HCT116 (cell line): ENCODE measurements around the gene ZNHIT1. TPM values are rescaled to one million over a fixed set of nuclear protein-coding genes. Genes with fewer than 3 reads are reported as not detected.

ENCODE experiments used
- ATAC-seq: fragments of 200-7000 bp; cut with Tn5 transposase; 2 replicates; pipeline ENCODE4 v1.9.1; 2020; ENCODE audit warnings: mild to moderate bottlenecking, moderate library complexity
- BruUV-seq: library from RNA; stranded (reverse); fragments of 400-500 nt; replicated peaks from 2 replicates; lab custom pipeline; 2021; lab: Mats Ljungman, UMichigan
- CTCF ChIA-PET: fragments of 300-600 bp; sonication (Branson Sonifier 250); formaldehyde crosslinking; loops from one replicate; lab custom pipeline; 2021; ENCODE audit warnings: antibody characterized with exemption; lab: Charles Lee
- POLR2A ChIA-PET: fragments of 300-600, 350-600 bp; sonication (Branson Sonifier 250); formaldehyde crosslinking; loops from one replicate; lab custom pipeline; 2021; ENCODE audit warnings: antibody characterized with exemption; lab: Charles Lee
- RAD21 ChIA-PET, 2 experiments: fragments of 300-600 bp; sonication (Branson Sonifier 250); formaldehyde crosslinking; loops; one replicate each; lab custom pipeline; 2023; ENCODE audit warnings: low total read pairs in 2 of 2; ENCODE audit not compliant: uncharacterized antibody in 2 of 2, unreplicated experiment in 2 of 2, low non-redundant PET in 1 of 2; lab: Charles Lee
- DNase-seq: peaks from one replicate; pipeline ENCODE4 v3.0.0-alpha.2; 2010; ENCODE audit warnings: low read depth, low spot score
- H2AFZ ChIP-seq: fragments of 200-600 bp; shearing (Covaris generic), sonication (generic); 2 replicates; pipeline ENCODE4 v1.6.1; 2017; ENCODE audit warnings: low read depth, mixed run types, mixed read lengths, antibody characterized with exemption, low read length; ENCODE audit not compliant: poor library complexity, severe bottlenecking
- H3K27ac ChIP-seq: 2 replicates; pipeline ENCODE4 v1.5.1; 2012; ENCODE audit warnings: low read depth, low read length
- H3K27me3 ChIP-seq: fragments of 200-600 bp; sonication (generic); 2 replicates; pipeline ENCODE4 v1.6.1; 2016; ENCODE audit warnings: mixed run types, low read length, mixed read lengths; ENCODE audit not compliant: insufficient read depth
- H3K36me3 ChIP-seq, 2 experiments: fragments of 200-500 bp in 1 of 2; fragments of 200-600 bp in 1 of 2; sonication (Bioruptor generic) in 1 of 2; sonication (generic) in 1 of 2; 2 replicates each; pipeline versions ENCODE4 v1.5.1 to v1.6.1; 2014 to 2016; ENCODE audit warnings: low read length in 2 of 2, inconsistent platforms in 1 of 2, mixed read lengths in 1 of 2, mixed run types in 1 of 2; ENCODE audit not compliant: insufficient read depth in 2 of 2, control insufficient read depth in 1 of 2
- H3K4me1 ChIP-seq, 2 experiments: fragments of 200-600 bp in 1 of 2; sonication (generic) in 1 of 2; 2 replicates each; pipeline versions ENCODE4 v1.5.1 to v1.6.1; 2012 to 2017; ENCODE audit warnings: low read length in 2 of 2, inconsistent platforms in 1 of 2, mild to moderate bottlenecking in 1 of 2, mixed read lengths in 1 of 2, mixed run types in 1 of 2, moderate library complexity in 1 of 2; ENCODE audit not compliant: insufficient read depth in 2 of 2, control insufficient read depth in 1 of 2
- H3K4me2 ChIP-seq: fragments of 200-600 bp; sonication (generic); 2 replicates; pipeline ENCODE4 v1.6.1; 2017; ENCODE audit warnings: mixed run types, low read length, mixed read lengths
- H3K4me3 ChIP-seq, 2 experiments: fragments of 200-600 bp in 1 of 2; sonication (generic) in 1 of 2; replicated peaks in 1 of 2; 2 replicates each; pipeline ENCODE4 v1.5.1; 2011 to 2016; ENCODE audit warnings: low read length in 2 of 2, control low read depth in 1 of 2, low read depth in 1 of 2, mild to moderate bottlenecking in 1 of 2, mixed read lengths in 1 of 2, mixed run types in 1 of 2
- H3K79me2 ChIP-seq: fragments of 200-600 bp; sonication (generic); 2 replicates; pipeline ENCODE4 v1.6.1; 2017; ENCODE audit warnings: mild to moderate bottlenecking, mixed run types, low read length, moderate library complexity, mixed read lengths; ENCODE audit not compliant: insufficient read depth
- H3K9ac ChIP-seq: fragments of 200-600 bp; sonication (generic); 2 replicates; pipeline ENCODE4 v1.6.1; 2016; ENCODE audit warnings: low read length, mixed read lengths
- H3K9me2 ChIP-seq: fragments of 200-600 bp; sonication (generic), shearing (Covaris generic); 2 replicates; pipeline ENCODE4 v1.6.1; 2017; ENCODE audit warnings: mixed run types, mild to moderate bottlenecking, moderate library complexity; ENCODE audit not compliant: insufficient read depth
- H3K9me3 ChIP-seq, 2 experiments: fragments of 200-500 bp in 1 of 2; fragments of 200-600 bp in 1 of 2; sonication (Bioruptor generic) in 1 of 2; sonication (generic) in 1 of 2; 2 replicates each; pipeline ENCODE4 v1.6.1; 2014 to 2017; ENCODE audit warnings: low read length in 2 of 2, mixed read lengths in 2 of 2, inconsistent platforms in 1 of 2, low read depth in 1 of 2, mild to moderate bottlenecking in 1 of 2, mixed run types in 1 of 2, moderate library complexity in 1 of 2; ENCODE audit not compliant: control insufficient read depth in 1 of 2, insufficient read depth in 1 of 2
- H4K20me1 ChIP-seq: fragments of 200-600 bp; sonication (generic), shearing (Covaris generic); 2 replicates; pipeline ENCODE4 v1.6.1; 2017; ENCODE audit warnings: mixed run types, mild to moderate bottlenecking, moderate library complexity; ENCODE audit not compliant: insufficient read depth
- EGR1 ChIP-seq: IDR thresholded peaks from 2 replicates; pipeline ENCODE4 v1.6.1; 2012; ENCODE audit warnings: low read depth
- ELF1 ChIP-seq: IDR thresholded peaks from 2 replicates; pipeline ENCODE4 v1.6.1; 2012; ENCODE audit warnings: low read depth, borderline replicate concordance
- EZH2 ChIP-seq: fragments of 200-600 bp; sonication (generic); IDR thresholded peaks from 2 replicates; pipeline ENCODE4 v1.6.1; 2017; ENCODE audit warnings: antibody characterized with exemption, mixed run types
- EZH2phosphoT487 ChIP-seq: fragments of 200-600 bp; IDR thresholded peaks from 2 replicates; pipeline ENCODE4 v1.6.1; 2018; ENCODE audit warnings: antibody characterized with exemption, borderline replicate concordance
- FOSL1 ChIP-seq: IDR thresholded peaks from 2 replicates; pipeline ENCODE4 v1.6.1; 2012; ENCODE audit warnings: low read depth
- JUND ChIP-seq: IDR thresholded peaks from 2 replicates; pipeline ENCODE4 v1.6.1; 2012
- POLR2A ChIP-seq: IDR thresholded peaks from 2 replicates; pipeline ENCODE4 v1.7.0; 2011; ENCODE audit warnings: borderline replicate concordance; ENCODE audit not compliant: insufficient read depth, insufficient read length; ENCODE audit errors: extremely low read depth
- POLR2AphosphoS5 ChIP-seq: IDR thresholded peaks from 2 replicates; pipeline ENCODE4 v1.6.1; 2011; ENCODE audit warnings: mild to moderate bottlenecking, low read depth, low read length, moderate library complexity
- RAD21 ChIP-seq: IDR thresholded peaks from 2 replicates; pipeline ENCODE4 v1.6.1; 2012; ENCODE audit warnings: low read depth, mild to moderate bottlenecking
- SP1 ChIP-seq: IDR thresholded peaks from 2 replicates; pipeline ENCODE4 v1.6.1; 2012; ENCODE audit warnings: low read depth
- SRF ChIP-seq: IDR thresholded peaks from 2 replicates; pipeline ENCODE4 v1.6.1; 2012; ENCODE audit warnings: low read depth
- TCF7L2 ChIP-seq: IDR thresholded peaks from 2 replicates; pipeline ENCODE4 v1.7.0; 2011; ENCODE audit warnings: borderline replicate concordance, inconsistent platforms; ENCODE audit not compliant: insufficient read depth, insufficient read length; ENCODE audit errors: extremely low read depth
- YY1 ChIP-seq: IDR thresholded peaks from 2 replicates; pipeline ENCODE4 v1.6.1; 2011; ENCODE audit warnings: low read length, low read depth, moderate library complexity, mild to moderate bottlenecking; ENCODE audit not compliant: insufficient replicate concordance; ENCODE audit errors: extremely low read depth
- ZFX ChIP-seq: fragments of 450-650 bp; IDR thresholded peaks from 2 replicates; pipeline ENCODE4 v1.6.1; 2017
- ZNF274 ChIP-seq: fragments of 200-500 bp; sonication (Bioruptor generic); IDR thresholded peaks from 2 replicates; pipeline ENCODE4 v1.6.1; 2014; ENCODE audit warnings: mild to moderate bottlenecking, low read depth, low read length, inconsistent platforms
- intact Hi-C: fragments of 100-400 bp; cut with micrococcal nuclease; formaldehyde crosslinking; loops from 2 replicates; pipeline ENCODE4 v1.10.0; 2022
- total RNA-seq: library from RNA; stranded (reverse); gene quantifications from one replicate; pipeline ENCODE4 v1.2.1, GENCODE V29; 2021; ENCODE audit not compliant: unreplicated experiment
- TF ChIP-seq, protein P1 (sequence below): IDR thresholded peaks from 2 replicates; pipeline ENCODE4 v1.6.1; 2012
- TF ChIP-seq, protein P2 (sequence below), 3 experiments: fragments of 200-600 bp in 1 of 3; sonication (generic) in 1 of 3; IDR thresholded peaks in 2 of 3; conservative IDR thresholded peaks in 1 of 3; 2 replicates each; pipeline ENCODE4 v1.5.1; 2012 to 2017; ENCODE audit warnings: low read depth in 2 of 3, low read length in 2 of 3, antibody characterized with exemption in 1 of 3, borderline replicate concordance in 1 of 3, control low read depth in 1 of 3, mild to moderate bottlenecking in 1 of 3, mixed read lengths in 1 of 3, mixed run types in 1 of 3, moderate library complexity in 1 of 3; ENCODE audit not compliant: insufficient read depth in 1 of 3
- TF ChIP-seq, protein P3 (sequence below): IDR thresholded peaks from 2 replicates; pipeline ENCODE4 v1.6.1; 2012
- TF ChIP-seq, protein P4 (sequence below): IDR thresholded peaks from 2 replicates; pipeline ENCODE4 v1.6.1; 2011; ENCODE audit warnings: mild to moderate bottlenecking, low read length, moderate library complexity; ENCODE audit not compliant: insufficient replicate concordance; ENCODE audit errors: extremely low read depth

Gene ZNHIT1
- total RNA-seq, 1 experiment from 2014 or later: 69.4 TPM

DNA sequence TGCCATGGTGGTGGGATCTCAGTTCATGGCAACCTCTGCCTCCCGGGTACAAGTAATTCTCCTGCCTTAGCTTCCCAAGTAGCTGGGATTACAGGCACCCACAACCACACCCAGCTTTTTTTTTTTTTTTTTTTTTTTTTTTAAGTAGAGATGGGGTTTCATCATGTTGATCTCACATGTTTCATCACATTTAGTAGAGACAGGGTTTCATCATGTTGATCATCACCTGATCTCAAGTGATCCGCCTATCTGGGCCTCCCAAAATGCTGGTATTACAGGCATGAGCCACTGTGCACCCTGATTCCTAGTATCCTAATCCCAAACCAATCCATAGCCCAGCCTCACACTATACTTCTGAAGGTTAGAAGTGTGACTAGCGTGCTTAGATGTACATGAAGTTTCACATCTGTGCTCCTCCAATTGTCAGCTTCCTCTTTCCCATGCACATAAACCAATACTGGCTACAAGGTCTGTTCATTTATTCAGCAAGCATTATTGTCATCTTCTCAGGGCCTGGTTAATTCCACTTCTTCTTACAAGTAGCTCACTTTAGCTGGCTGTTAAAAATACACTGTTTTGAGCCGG, 31.0 kb upstream of the ZNHIT1 start (continued):
- TF ChIP-seq EGR1 (no peak), SRF (no peak), JUND (no peak), EZH2 (no peak)
- TF ChIP-seq, protein P1, sequence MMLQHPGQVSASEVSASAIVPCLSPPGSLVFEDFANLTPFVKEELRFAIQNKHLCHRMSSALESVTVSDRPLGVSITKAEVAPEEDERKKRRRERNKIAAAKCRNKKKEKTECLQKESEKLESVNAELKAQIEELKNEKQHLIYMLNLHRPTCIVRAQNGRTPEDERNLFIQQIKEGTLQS: no peak

DNA sequence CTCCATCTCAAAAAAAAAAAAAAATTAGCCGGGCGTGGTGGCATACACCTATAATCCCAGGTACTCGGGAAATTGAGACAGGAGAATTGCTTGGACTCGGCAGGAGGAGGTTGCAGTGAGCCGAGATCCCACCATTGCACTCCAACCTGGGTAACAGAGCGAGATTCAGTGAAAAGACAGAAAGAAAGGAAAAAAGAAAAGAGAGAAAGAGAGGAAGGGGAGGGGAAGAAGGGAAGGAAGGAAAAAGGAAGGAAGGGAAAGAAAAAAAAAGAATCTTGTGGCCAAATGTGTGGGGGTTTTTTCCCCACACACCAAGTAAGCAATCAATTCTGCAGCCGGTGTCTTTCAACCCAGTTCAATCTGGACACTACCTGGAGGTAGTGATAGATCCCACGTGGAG, 28.9 kb upstream of the ZNHIT1 start:
- CTCF ChIA-PET: no interaction called here

More for the DNA sequence above, 28.9 kb upstream of the ZNHIT1 start:
- Histone ChIP-seq H3K27ac (no peak overlapping the region), H2AFZ (no peak overlapping the region), H3K9me3 (no peaks in the 10 kb centered on the region), H3K4me2 (no peak overlapping the region), H3K36me3 (no peaks in the 10 kb centered on the region), H3K27me3 (no peaks in the 10 kb centered on the region), H4K20me1 (no peaks in the 10 kb centered on the region), H3K4me1 (peaks cover 2 to 19% of the 10 kb centered on the region in 2 experiments; a peak in 3 of 4 replicates), H3K9me2 (no peaks in the 10 kb centered on the region), H3K4me3 (no peak overlapping the region), H3K79me2 (no peaks in the 10 kb centered on the region), H3K9ac (no peak overlapping the region)
- DNase-seq (no peak), ATAC-seq (no peak)
- ChIA-PET POLR2A (no interaction called here), RAD21 (no interaction called here)
- TF ChIP-seq, protein P2, sequence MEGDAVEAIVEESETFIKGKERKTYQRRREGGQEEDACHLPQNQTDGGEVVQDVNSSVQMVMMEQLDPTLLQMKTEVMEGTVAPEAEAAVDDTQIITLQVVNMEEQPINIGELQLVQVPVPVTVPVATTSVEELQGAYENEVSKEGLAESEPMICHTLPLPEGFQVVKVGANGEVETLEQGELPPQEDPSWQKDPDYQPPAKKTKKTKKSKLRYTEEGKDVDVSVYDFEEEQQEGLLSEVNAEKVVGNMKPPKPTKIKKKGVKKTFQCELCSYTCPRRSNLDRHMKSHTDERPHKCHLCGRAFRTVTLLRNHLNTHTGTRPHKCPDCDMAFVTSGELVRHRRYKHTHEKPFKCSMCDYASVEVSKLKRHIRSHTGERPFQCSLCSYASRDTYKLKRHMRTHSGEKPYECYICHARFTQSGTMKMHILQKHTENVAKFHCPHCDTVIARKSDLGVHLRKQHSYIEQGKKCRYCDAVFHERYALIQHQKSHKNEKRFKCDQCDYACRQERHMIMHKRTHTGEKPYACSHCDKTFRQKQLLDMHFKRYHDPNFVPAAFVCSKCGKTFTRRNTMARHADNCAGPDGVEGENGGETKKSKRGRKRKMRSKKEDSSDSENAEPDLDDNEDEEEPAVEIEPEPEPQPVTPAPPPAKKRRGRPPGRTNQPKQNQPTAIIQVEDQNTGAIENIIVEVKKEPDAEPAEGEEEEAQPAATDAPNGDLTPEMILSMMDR (IDR thresholded peaks at IDR 0.05 in 2 of 3, conservative IDR thresholded peaks at IDR 0.05 in 1 of 3; ENCODE audit: borderline replicate concordance in 1 of 3, insufficient read depth in 1 of 3, low read depth in 2 of 3, low read length in 2 of 3): no peak
- TF ChIP-seq JUND: no peak
- TF ChIP-seq, protein P1: no peak
- TF ChIP-seq, protein P3, sequence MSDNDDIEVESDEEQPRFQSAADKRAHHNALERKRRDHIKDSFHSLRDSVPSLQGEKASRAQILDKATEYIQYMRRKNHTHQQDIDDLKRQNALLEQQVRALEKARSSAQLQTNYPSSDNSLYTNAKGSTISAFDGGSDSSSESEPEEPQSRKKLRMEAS: no peak
- TF ChIP-seq ELF1: no peak
- TF ChIP-seq EZH2phosphoT487: no peak
- no peak for TF ChIP-seq POLR2AphosphoS5
- no peak for TF ChIP-seq EZH2
- no peak for TF ChIP-seq RAD21
- no peak for TF ChIP-seq YY1
- TF ChIP-seq POLR2A: no peak
- TF ChIP-seq ZNF274: no peak
- no peak for TF ChIP-seq ZFX
- no peak for TF ChIP-seq FOSL1
- no peak for TF ChIP-seq SP1
- TF ChIP-seq, protein P4, sequence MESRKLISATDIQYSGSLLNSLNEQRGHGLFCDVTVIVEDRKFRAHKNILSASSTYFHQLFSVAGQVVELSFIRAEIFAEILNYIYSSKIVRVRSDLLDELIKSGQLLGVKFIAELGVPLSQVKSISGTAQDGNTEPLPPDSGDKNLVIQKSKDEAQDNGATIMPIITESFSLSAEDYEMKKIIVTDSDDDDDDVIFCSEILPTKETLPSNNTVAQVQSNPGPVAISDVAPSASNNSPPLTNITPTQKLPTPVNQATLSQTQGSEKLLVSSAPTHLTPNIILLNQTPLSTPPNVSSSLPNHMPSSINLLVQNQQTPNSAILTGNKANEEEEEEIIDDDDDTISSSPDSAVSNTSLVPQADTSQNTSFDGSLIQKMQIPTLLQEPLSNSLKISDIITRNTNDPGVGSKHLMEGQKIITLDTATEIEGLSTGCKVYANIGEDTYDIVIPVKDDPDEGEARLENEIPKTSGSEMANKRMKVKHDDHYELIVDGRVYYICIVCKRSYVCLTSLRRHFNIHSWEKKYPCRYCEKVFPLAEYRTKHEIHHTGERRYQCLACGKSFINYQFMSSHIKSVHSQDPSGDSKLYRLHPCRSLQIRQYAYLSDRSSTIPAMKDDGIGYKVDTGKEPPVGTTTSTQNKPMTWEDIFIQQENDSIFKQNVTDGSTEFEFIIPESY: no peak
- no peak for TF ChIP-seq TCF7L2
- intact Hi-C loops: no loop called here
- BruUV-seq: no TSS peak
